Upper lobe of left lung (tissue), 6 donors: ENCODE data around the gene EVC2. TPM values are rescaled to one million over a fixed set of nuclear protein-coding genes. Genes with fewer than 3 reads are reported as not detected.

Experiments
- ATAC-seq, 2 donors: fragments of 200-7000 bp; cut with Tn5 transposase; one replicate each; pipeline ENCODE4 v1.9.1; 2022; ENCODE audit warnings: mild to moderate bottlenecking in 2 of 2, moderate library complexity in 2 of 2; ENCODE audit not compliant: low FRiP score in 2 of 2
- DNase-seq, 2 donors: peaks; one replicate each; pipeline ENCODE4 v3.0.0-alpha.2; 2019 to 2020
- H3K27ac ChIP-seq, 4 donors: fragments of 200-600 bp; sonication (generic); one replicate each; pipeline ENCODE4 v1.5.1; 2016 to 2019
- H3K27me3 ChIP-seq, 4 donors: fragments of 200-600 bp; sonication (generic); one replicate each; pipeline ENCODE4 v1.5.1; 2017 to 2019
- H3K36me3 ChIP-seq, 4 donors: fragments of 200-600 bp; sonication (generic); one replicate each; pipeline ENCODE4 v1.5.1; 2016 to 2019
- H3K4me1 ChIP-seq, 4 donors: fragments of 200-600 bp; sonication (generic); one replicate each; pipeline ENCODE4 v1.5.1; 2018 to 2019
- H3K4me3 ChIP-seq, 4 donors: fragments of 200-600 bp; sonication (generic); one replicate each; pipeline ENCODE4 v1.5.1; 2017 to 2019; ENCODE audit warnings: mild to moderate bottlenecking in 2 of 4, moderate library complexity in 1 of 4
- H3K9me3 ChIP-seq, 4 donors: fragments of 200-600 bp; sonication (generic); one replicate each; pipeline ENCODE4 v1.5.1; 2018 to 2019
- CTCF ChIP-seq, 6 experiments: fragments of 450-650 bp in 4 of 6; fragments of 200-600 bp in 2 of 6; sonication (generic) in 2 of 6; IDR thresholded peaks; one replicate each; pipeline ENCODE4 v1.5.1; 2016 to 2019; ENCODE audit warnings: antibody characterized with exemption in 6 of 6
- EP300 ChIP-seq, 4 donors: sonication (generic); formaldehyde crosslinking; IDR thresholded peaks; one replicate each; pipeline ENCODE4 v1.5.1; 2017; ENCODE audit warnings: antibody characterized with exemption in 4 of 4, control low read depth in 2 of 4
- POLR2A ChIP-seq, 4 donors: fragments of 450-650 bp; IDR thresholded peaks; one replicate each; pipeline ENCODE4 v1.5.1; 2016 to 2017; ENCODE audit warnings: antibody characterized with exemption in 4 of 4, mild to moderate bottlenecking in 2 of 4
- POLR2AphosphoS5 ChIP-seq, 2 donors: sonication (generic); formaldehyde crosslinking; IDR thresholded peaks; one replicate each; pipeline ENCODE4 v1.5.1; 2017; ENCODE audit warnings: antibody characterized with exemption in 2 of 2
- WGBS, 2 donors: methylation state at CpG; one replicate each; pipeline ENCODE4 v1.1.5; 2017 to 2018; 5-methylcytosine and 5-hydroxymethylcytosine counted together
- total RNA-seq, 6 donors: library from RNA; depleted of rRNA in 4 of 6; stranded (reverse); fragments of >200 nt in 4 of 6; gene quantifications; one replicate each; pipeline versions ENCODE4 v1.1.0 to v1.2.1, GENCODE V29; 2016 to 2021
- donor health status: DM: no; HTN: no; CAD: no; lungs with moderate emphysema.
- donor health status: DM: no; HTN: yes; CAD: no; lungs with severe emphysema.

EVC2 gene
- total RNA-seq, 6 donors from 2014 or later, result 3.2 to 26.2 (median 5.6) TPM

GRCh38 chr4:5719350-5720055, 11.1 kb upstream of the EVC2 start:
- TF ChIP-seq CTCF (IDR thresholded peaks at IDR 0.05) (no peak), POLR2AphosphoS5 (IDR thresholded peaks at IDR 0.05) (no peak), EP300 (IDR thresholded peaks at IDR 0.05) (no peak), POLR2A (IDR thresholded peaks at IDR 0.05) (no peak)

GRCh38 chr4:5718411-5718810, 10.1 kb upstream of the EVC2 start:
- ATAC-seq (no peak), DNase-seq (no peak)
- 59 to 71% methylated on average over 4 of the region's 4 CpGs for WGBS, 2 donors
- Histone ChIP-seq H3K4me3 (no peak overlapping the region), H3K36me3 (no peaks in the 10 kb centered on the region), H3K4me1 (no peaks in the 10 kb centered on the region), H3K27ac (no peak overlapping the region), H3K9me3 (peaks cover 0 to 3% (median 0%) of the 10 kb centered on the region in 4 donors), H3K27me3 (no peaks in the 10 kb centered on the region)
- TF ChIP-seq EP300 (IDR thresholded peaks at IDR 0.05) (no peak), CTCF (IDR thresholded peaks at IDR 0.05) (no peak), POLR2AphosphoS5 (IDR thresholded peaks at IDR 0.05) (no peak), POLR2A (IDR thresholded peaks at IDR 0.05) (no peak)

More at GRCh38 chr4:5719350-5720055, 11.1 kb upstream of the EVC2 start:
- Histone ChIP-seq H3K9me3 (peaks cover 0 to 3% (median 0%) of the 10 kb centered on the region in 4 donors), H3K27ac (no peak overlapping the region), H3K4me3 (no peak overlapping the region), H3K27me3 (no peaks in the 10 kb centered on the region), H3K36me3 (no peaks in the 10 kb centered on the region), H3K4me1 (no peaks in the 10 kb centered on the region)
- no peak for ATAC-seq
- 80 to 85% methylated on average over 7 of the region's 7 CpGs for WGBS, 2 donors
- no peak for DNase-seq

GRCh38 chr4:5717449-5718158, 9.2 kb upstream of the EVC2 start:
- DNase-seq, result no peak
- Histone ChIP-seq H3K9me3 (peaks cover 0 to 3% (median 0%) of the 10 kb centered on the region in 4 donors), H3K4me1 (no peaks in the 10 kb centered on the region), H3K4me3 (no peak overlapping the region), H3K36me3 (no peaks in the 10 kb centered on the region), H3K27me3 (no peaks in the 10 kb centered on the region), H3K27ac (no peak overlapping the region)
- no peak for ATAC-seq
- 87 to 88% methylated on average over 4 of the region's 4 CpGs for WGBS, 2 donors
- TF ChIP-seq POLR2AphosphoS5 (IDR thresholded peaks at IDR 0.05) (no peak), EP300 (IDR thresholded peaks at IDR 0.05) (no peak), POLR2A (IDR thresholded peaks at IDR 0.05) (no peak), CTCF (IDR thresholded peaks at IDR 0.05) (no peak)

GRCh38 chr4:5716391-5716790, 8.0 kb upstream of the EVC2 start:
- Histone ChIP-seq H3K4me1 (no peaks in the 10 kb centered on the region), H3K4me3 (no peak overlapping the region), H3K9me3 (peaks cover 0 to 3% (median 0%) of the 10 kb centered on the region in 4 donors), H3K36me3 (no peaks in the 10 kb centered on the region), H3K27ac (no peak overlapping the region), H3K27me3 (no peaks in the 10 kb centered on the region)
- DNase-seq, result no peak
- TF ChIP-seq POLR2AphosphoS5 (IDR thresholded peaks at IDR 0.05), result no peak
- TF ChIP-seq POLR2A (IDR thresholded peaks at IDR 0.05), result no peak
- TF ChIP-seq EP300 (IDR thresholded peaks at IDR 0.05), result no peak
- no peak for TF ChIP-seq CTCF (IDR thresholded peaks at IDR 0.05)
- ATAC-seq, result no peak
- 56 to 74% methylated on average over 2 of the region's 2 CpGs for WGBS, 2 donors
